Retinal pigment epithelial cell (primary cell): Measurements from ENCODE around the gene ZSWIM3.
A peak's percentile ranks its signal among the peaks of the same experiment; 100 is the strongest.
"Not testable (repeated sequence)": the region's sequence is repeated elsewhere in the genome, so short reads cannot be mapped to it uniquely, and the experiment has no call there.

Experiments used
- DNase-seq: peaks from one replicate; pipeline ENCODE4 v3.0.0-alpha.2; 2010; ENCODE audit warnings: low read depth
- H3K4me3 ChIP-seq: 2 replicates; pipeline ENCODE4 v1.5.1; 2011; ENCODE audit warnings: mild to moderate bottlenecking, low read length, control low read depth, moderate library complexity
- CTCF ChIP-seq: conservative IDR thresholded peaks from 2 replicates; pipeline ENCODE4 v1.5.1; 2011; ENCODE audit warnings: low read depth, low read length, control low read depth, inconsistent platforms

Gene ZSWIM3

GRCh38 chr20:45863543-45864470, 6.4 kb downstream of the ZSWIM3 start:
- no peak for TF ChIP-seq CTCF
- no peak overlapping the region for H3K4me3 ChIP-seq
- no peak for DNase-seq

GRCh38 chr20:45866454-45866853, 9.0 kb downstream of the ZSWIM3 start:
- no peak overlapping the region for H3K4me3 ChIP-seq
- no peak for TF ChIP-seq CTCF
- DNase-seq = no peak

GRCh38 chr20:45867136-45867818, 9.9 kb downstream of the ZSWIM3 start:
- no peak overlapping the region for H3K4me3 ChIP-seq
- no peak for TF ChIP-seq CTCF
- DNase-seq = no peak

GRCh38 chr20:45867819-45868176, 10.4 kb downstream of the ZSWIM3 start:
- no peak overlapping the region for H3K4me3 ChIP-seq
- peak; percentile 46 for DNase-seq
- TF ChIP-seq CTCF = no peak

- H3K4me3 ChIP-seq = no peak overlapping the region
- no peak for DNase-seq
- no peak for TF ChIP-seq CTCF
Measured at GRCh38 chr20:45872626-45873025, 15.2 kb downstream of the ZSWIM3 start.

- TF ChIP-seq CTCF = no peak
- H3K4me3 ChIP-seq = no peak overlapping the region
- no peak for DNase-seq
Measured at GRCh38 chr20:45873409-45874103, 16.1 kb downstream of the ZSWIM3 start.

- not testable (repeated sequence) for H3K4me3 ChIP-seq
Measured at GRCh38 chr20:45874104-45874481, 16.7 kb downstream of the ZSWIM3 start.

More at GRCh38 chr20:45874104-45874481, 16.7 kb downstream of the ZSWIM3 start:
- DNase-seq = not testable (repeated sequence)
